ENCODE data around the gene YDJC. TPM values are rescaled to one million over a fixed set of nuclear protein-coding genes. Genes with fewer than 3 reads are reported as not detected.
"Not testable (repeated sequence)": the region's sequence is repeated elsewhere in the genome, so short reads cannot be mapped to it uniquely, and the experiment has no call there.

The YDJC gene
- total and polyA plus RNA-seq, 8 donors, result 11.2 to 25.1 (median 14.4) TPM

GRCh38 chr22:21598302-21598701, 31.5 kb downstream of the YDJC start:
- ATAC-seq (no peak), FAIRE-seq (no peak), DNase-seq (no peak)
- no peaks in the 10 kb centered on the region for H3K27me3 ChIP-seq
- no peak for TF ChIP-seq CTCF (IDR thresholded peaks at IDR 0.05)
- intact Hi-C loops (cut with DNase I), result no loop called here
- no peak overlapping the region for H3K27ac ChIP-seq
- H3K36me3 ChIP-seq, result peaks cover 0 to 20% (median 4%) of the 10 kb centered on the region in 3 donors
- H3K4me1 ChIP-seq, result no peaks in the 10 kb centered on the region
- WGBS, 2 donors, result 81 to 87% methylated on average over 3 of the region's 3 CpGs
- H3K4me3 ChIP-seq, result no peak overlapping the region
- no peaks in the 10 kb centered on the region for H3K9me3 ChIP-seq

- H3K4me1 ChIP-seq; H3K27ac ChIP-seq; H3K9me3 ChIP-seq; intact Hi-C loops (cut with DNase I); DNase-seq; ATAC-seq; H3K27me3 ChIP-seq; FAIRE-seq; H3K4me3 ChIP-seq: not testable (repeated sequence)
- peaks cover 0 to 20% (median 5%) of the 10 kb centered on the region in 3 donors for H3K36me3 ChIP-seq
- WGBS, 2 donors, result 97 to 98% methylated on average over 13 of the region's 13 CpGs
Observed at GRCh38 chr22:21596356-21597135, 33.3 kb downstream of the YDJC start.

GRCh38 chr22:21594865-21595452, 34.9 kb downstream of the YDJC start:
- Histone ChIP-seq H3K36me3 (peaks cover 0 to 20% (median 5%) of the 10 kb centered on the region in 3 donors), H3K4me1 (peaks cover 0 to 12% (median 9%) of the 10 kb centered on the region in 3 donors), H3K27ac (no peak overlapping the region), H3K9me3 (no peaks in the 10 kb centered on the region), H3K4me3 (no peak overlapping the region), H3K27me3 (no peaks in the 10 kb centered on the region)
- 71 to 75% methylated on average over 5 of the region's 5 CpGs for WGBS, 2 donors
- intact Hi-C loops (cut with DNase I), result no loop called here
- TF ChIP-seq CTCF (IDR thresholded peaks at IDR 0.05), result no peak
- ATAC-seq, result peak in 3 of 4 donors; percentile 11 to 23 (median 14)
- DNase-seq, result no peak
- FAIRE-seq, result no peak

GRCh38 chr22:21593406-21594232, 36.2 kb downstream of the YDJC start:
- ATAC-seq (peak in 3 of 4 donors; percentile 50 to 59 (median 55)), DNase-seq (peak in 1 of 6 donors; percentile 30), FAIRE-seq (no peak)
- no peaks in the 10 kb centered on the region for H3K27me3 ChIP-seq
- peaks cover 0 to 14% (median 9%) of the 10 kb centered on the region in 3 donors for H3K4me1 ChIP-seq
- intact Hi-C loops (cut with DNase I), result no loop called here
- WGBS, 2 donors, result 66 to 68% methylated on average over 11 of the region's 11 CpGs
- TF ChIP-seq CTCF (IDR thresholded peaks at IDR 0.05), result no peak
- no peaks in the 10 kb centered on the region for H3K9me3 ChIP-seq
- no peak overlapping the region for H3K27ac ChIP-seq
- no peak overlapping the region for H3K4me3 ChIP-seq
- H3K36me3 ChIP-seq, result peaks cover 0 to 20% (median 5%) of the 10 kb centered on the region in 3 donors

GRCh38 chr22:21592422-21592821, 37.4 kb downstream of the YDJC start:
- no peak for DNase-seq
- FAIRE-seq, result no peak
- Histone ChIP-seq H3K4me3 (no peak overlapping the region), H3K36me3 (peaks cover 0 to 20% (median 5%) of the 10 kb centered on the region in 3 donors), H3K4me1 (peaks cover 0 to 14% (median 9%) of the 10 kb centered on the region in 3 donors), H3K27ac (no peak overlapping the region), H3K27me3 (no peaks in the 10 kb centered on the region), H3K9me3 (no peaks in the 10 kb centered on the region)
- 85 to 96% methylated on average over 3 of the region's 3 CpGs for WGBS, 2 donors
- no peak for TF ChIP-seq CTCF (IDR thresholded peaks at IDR 0.05)
- ATAC-seq, result no peak
- intact Hi-C loops (cut with DNase I), result no loop called here
